Fibroblast of villous mesenchyme (primary cell): ENCODE measurements around the gene SRGAP2C. TPM values are rescaled to one million over a fixed set of nuclear protein-coding genes. Genes with fewer than 3 reads are reported as not detected.
"Not testable (repeated sequence)": the region's sequence is repeated elsewhere in the genome, so short reads cannot be mapped to it uniquely, and the experiment has no call there.

Experiments used
- DNase-seq: peaks from one replicate; pipeline ENCODE4 v3.0.0-alpha.2; 2010; ENCODE audit warnings: low read depth
- H3K4me3 ChIP-seq: 2 replicates; pipeline ENCODE4 v1.5.1; 2011; ENCODE audit warnings: low read depth, mild to moderate bottlenecking, low read length
- total RNA-seq: library from RNA; depleted of rRNA; stranded (reverse); fragments of >200 nt; gene quantifications from 2 replicates; pipeline ENCODE4 v1.2.3, GENCODE V29; 2012

SRGAP2C gene
- total RNA-seq, 1 donor, result 15.1 TPM

DNA sequence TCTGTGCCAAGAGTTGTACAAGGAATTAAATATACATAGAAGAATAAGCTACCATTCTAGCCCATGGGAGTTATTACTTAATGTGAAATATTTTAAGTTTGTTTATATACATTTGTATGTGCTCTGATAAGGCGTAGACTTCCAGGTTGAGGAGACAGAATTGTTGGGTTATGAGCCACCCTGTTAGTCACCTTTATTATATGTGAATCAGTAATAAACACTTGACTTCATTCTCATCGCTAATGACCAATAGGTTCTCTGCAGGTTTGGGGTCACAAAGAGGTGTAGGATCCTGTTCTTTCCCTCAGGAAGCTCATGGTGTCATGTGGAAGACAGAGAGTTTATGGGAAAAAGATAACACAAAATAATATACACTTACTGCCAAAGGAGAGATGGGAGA lies 117.1 kb downstream of the SRGAP2C start:
- not testable (repeated sequence) for H3K4me3 ChIP-seq, DNase-seq

DNA sequence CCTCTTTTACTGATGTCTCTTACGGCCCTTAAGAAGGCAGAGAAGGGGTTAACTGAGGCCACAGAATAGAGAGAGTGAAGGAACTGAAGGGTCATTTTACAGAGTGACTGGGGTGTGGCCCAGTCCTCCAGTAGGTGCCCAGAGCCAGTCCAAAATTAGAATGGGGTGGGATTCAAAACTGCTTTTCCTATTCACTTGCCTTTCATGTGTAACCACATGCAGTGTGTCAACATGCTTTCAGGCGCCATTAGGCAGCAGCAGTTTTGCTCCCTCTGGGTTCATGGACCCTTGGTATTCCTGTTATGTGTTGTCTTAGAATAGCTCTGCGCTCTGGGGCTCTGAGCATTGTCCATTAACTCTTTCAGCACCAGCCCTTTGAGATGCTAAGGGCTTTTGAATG lies 123.0 kb downstream of the SRGAP2C start:
- not testable (repeated sequence) for DNase-seq, H3K4me3 ChIP-seq

DNA sequence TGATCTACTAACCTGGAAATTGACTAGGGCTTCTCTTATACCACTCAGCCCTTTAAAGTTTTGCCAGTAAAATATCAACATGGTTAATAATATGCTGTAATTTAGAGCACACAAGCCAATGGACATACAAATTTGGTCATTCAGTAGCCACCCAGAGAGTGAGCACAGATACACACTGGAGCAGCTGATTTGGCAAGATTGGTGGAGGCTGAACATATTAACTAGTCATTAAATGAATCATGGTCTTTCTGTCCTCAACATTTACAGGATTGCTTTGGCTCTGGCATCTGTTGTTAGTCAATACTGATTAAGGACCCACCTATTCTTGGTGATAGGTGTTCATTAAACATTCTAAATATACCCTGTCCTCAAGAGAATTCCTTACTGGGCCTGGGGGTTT lies 130.7 kb downstream of the SRGAP2C start:
- DNase-seq, result not testable (repeated sequence)

GRCh38 chr1:121316081-121316480 lies 131.3 kb downstream of the SRGAP2C start:
- not testable (repeated sequence) for DNase-seq, H3K4me3 ChIP-seq

More for the DNA sequence above, 130.7 kb downstream of the SRGAP2C start:
- H3K4me3 ChIP-seq, result not testable (repeated sequence)

- not testable (repeated sequence) for DNase-seq, H3K4me3 ChIP-seq
Measured at GRCh38 chr1:121317491-121318468, 133.0 kb downstream of the SRGAP2C start.

GRCh38 chr1:121318687-121319086 lies 133.9 kb downstream of the SRGAP2C start:
- not testable (repeated sequence) for DNase-seq

DNA sequence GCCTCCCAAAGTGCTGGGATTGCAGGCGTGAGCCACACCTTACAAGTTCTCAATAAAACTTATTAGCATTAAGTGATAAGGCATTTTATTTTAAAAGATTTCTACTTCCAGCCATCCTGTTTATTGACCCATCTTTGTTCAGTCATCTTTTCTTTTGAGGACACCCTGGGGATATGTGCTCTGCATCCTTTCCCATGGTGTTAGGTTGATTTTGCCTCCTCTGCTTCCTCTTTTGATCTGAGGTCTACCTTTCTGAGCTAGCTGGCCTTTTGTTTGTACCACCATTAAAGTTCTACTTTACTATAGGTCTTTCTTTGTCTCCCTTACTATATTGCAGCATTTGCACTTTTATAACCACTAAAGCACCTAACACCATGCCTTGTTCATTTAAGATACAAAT lies 136.9 kb downstream of the SRGAP2C start:
- H3K4me3 ChIP-seq, DNase-seq: not testable (repeated sequence)

More at GRCh38 chr1:121318687-121319086, 133.9 kb downstream of the SRGAP2C start:
- not testable (repeated sequence) for H3K4me3 ChIP-seq

DNA sequence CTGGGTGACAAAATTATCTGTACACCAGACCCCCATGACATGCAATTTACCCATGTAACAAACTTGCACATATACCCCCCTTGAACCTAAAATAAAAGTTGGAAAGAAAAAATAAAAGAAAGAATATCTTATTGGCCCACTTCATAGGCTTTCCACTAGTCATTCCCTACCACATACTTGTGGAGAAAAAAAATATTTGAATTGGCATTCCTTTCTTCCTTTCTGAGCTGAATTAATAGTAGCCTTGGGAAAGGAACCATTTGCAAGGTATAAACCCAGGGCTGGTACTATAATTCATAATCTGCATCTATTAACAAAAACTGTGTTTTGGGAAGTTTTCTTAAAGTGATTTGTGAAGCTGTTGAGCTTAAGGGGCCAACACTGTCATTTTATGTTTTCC lies 140.0 kb downstream of the SRGAP2C start:
- DNase-seq, result not testable (repeated sequence)

DNA sequence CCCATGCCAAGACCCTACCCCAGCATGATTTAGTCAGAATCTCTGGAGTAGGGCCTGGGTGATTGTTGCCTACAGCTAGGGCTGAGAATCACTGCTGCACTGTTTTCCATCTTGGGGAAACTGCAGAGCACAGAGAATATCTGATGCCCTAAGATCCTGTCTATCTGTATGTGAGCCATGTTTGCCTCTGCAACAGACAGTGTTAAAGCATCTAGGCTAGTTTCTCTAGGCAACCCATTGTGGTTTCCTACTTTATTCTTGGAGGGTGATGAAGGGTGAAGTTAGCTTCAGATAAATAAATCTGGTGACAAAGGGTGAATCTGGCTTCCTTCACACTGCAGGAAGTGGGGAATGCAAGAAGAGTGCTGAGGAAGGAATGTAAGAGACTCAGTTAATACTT lies 147.4 kb downstream of the SRGAP2C start:
- DNase-seq, H3K4me3 ChIP-seq: not testable (repeated sequence)

More for the DNA sequence above, 140.0 kb downstream of the SRGAP2C start:
- not testable (repeated sequence) for H3K4me3 ChIP-seq

DNA sequence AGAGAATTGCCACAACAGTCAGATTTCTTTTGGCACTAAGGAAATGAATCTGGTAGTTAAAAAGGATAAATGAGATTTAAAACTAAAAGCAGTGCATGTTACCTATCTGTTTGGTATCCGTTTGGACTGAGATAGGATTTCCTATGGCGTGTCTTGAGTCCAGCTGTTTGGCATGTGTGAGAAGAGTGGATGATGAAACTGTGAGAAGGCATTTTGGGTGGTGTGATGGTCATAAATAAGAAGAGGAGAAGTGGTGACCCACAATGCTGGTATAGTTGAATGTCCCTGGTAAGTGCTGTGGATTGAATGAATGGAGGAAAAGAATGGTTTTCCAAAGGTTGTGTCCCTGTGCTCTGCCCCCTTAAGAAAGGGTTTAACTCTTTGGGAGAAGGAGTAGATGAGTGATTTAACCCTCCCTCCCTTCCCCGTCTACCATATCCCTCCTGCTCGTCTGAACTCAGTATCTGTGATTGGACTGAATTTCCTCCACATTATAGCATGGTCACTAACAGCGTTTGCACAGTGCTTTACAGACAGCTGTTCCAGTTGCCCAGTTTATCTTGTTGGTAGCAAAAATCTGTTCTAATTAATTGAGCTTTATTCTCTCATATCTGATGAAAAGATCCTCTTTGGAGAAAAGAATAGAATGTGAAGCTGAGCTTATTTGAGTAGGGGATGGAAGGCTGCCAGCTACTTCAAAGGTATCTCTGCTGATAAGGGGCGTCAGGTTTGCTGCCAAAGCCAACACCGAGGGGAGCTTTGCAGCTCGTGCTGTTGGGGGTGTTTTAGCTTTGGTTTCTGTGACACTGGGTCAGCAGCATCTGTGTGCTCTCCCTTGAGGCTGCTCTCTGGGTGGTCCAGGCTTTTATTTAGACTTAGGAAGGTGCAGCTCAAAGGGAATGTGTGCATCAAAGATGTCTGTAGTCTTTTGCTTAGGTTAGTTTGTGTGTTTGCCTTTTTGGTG lies 148.1 kb downstream of the SRGAP2C start:
- H3K4me3 ChIP-seq, DNase-seq: not testable (repeated sequence)

GRCh38 chr1:121337958-121338357 lies 153.2 kb downstream of the SRGAP2C start:
- DNase-seq, H3K4me3 ChIP-seq: not testable (repeated sequence)

DNA sequence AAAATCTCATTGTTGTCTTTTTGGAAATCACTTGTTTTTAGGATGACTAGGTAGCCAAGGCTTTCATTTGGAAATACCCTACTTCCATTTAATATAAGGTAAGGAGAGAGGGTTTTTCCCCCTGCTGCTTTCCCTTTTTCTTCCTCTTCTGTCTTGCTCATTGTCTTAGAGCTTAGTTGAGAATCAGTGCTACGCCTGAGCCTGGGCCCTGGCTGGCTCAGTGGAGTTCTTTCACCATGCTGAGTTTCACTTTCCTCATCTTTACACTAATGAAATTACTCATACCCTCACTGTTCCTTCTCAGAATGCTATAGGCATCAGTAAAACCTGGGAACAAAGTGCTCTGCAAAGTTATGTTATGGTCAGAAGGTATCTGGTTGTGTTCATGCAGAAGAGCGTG lies 154.8 kb downstream of the SRGAP2C start:
- not testable (repeated sequence) for H3K4me3 ChIP-seq, DNase-seq

DNA sequence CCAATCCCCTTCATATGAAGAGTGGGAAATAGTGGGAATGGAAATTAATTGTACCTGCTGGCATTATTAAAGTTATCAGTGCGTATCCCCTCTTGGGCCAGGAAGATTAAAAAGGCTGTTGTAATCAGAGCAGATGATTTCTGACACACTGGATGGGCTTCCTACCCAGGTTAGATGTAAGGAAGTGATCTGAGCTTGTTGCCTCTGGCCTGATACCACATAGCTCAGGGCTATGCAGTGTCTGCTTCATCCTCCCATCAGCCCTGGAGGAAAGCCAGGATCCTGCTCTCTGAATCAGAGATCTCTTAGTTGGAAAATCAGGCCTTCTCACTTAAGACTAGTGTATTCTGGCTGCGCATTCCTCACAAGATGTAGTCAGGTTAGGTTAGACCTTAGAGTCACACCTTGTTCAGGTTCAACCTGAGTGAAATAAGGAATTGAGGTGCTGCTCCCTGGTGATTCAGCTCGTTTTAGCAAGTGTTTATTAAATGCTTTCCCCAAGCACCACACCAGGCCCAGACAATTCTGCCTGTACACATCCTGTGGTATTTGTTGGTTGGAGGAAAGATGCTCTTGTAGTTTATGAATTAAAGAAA lies 158.6 kb downstream of the SRGAP2C start:
- DNase-seq, result peak; percentile 4
- not testable (repeated sequence) for H3K4me3 ChIP-seq

DNA sequence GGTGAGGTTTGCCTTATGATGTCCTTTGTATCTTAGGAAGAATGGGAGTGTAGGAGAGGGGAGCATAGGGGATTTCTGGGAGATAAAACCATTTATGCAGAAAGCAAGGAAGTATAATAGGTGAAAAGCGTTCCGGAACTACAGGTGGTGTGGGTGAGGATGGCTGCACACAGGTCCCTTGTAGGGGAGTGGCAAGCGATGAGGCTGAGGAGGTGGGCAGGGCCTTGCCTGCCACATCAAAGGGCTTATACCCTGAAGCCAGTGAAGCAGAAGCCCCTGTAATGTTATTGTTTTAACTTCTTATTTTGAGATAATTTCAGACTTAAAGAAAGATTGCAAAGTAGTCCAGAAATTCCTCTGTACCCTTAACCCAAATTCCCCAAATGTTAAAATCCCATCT lies 159.6 kb downstream of the SRGAP2C start:
- not testable (repeated sequence) for DNase-seq, H3K4me3 ChIP-seq

DNA sequence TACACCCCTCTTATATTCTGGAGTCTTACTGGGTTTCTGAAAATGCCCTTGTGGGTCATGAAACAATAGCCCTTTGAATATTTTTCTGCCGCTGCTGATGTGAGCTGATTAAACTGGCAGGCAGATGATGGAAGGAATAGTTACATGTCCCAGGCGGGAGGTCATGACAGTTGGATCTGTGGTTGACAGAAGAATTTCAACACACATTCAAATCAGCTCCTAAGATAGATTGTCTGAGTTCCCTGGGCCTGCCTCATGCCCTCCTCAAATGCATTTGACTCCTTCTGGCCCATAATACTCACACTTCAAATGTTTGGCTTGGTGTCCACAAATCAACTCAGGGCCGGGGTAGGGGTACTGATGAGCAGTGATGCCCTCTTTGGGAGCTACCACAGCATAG lies 161.9 kb downstream of the SRGAP2C start:
- H3K4me3 ChIP-seq, DNase-seq: not testable (repeated sequence)

DNA sequence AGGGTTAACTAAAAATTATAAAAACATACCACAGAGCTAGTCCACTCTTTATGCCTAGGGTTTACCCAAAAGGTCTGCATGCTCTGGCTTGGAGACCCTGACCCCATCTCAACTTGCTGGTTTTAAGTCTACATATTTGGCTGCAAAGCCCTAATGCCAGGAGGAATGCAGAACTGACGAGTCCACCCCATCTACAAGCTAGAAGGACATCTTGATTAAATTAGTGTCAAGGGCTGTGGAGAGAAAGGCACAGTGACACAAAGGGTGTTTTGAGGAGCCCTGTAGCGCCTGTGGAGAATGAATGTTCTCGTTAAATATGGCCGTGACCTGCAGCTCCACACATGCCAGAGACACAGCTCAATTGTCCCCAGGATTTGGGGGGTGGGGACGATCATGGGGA lies 162.7 kb downstream of the SRGAP2C start:
- not testable (repeated sequence) for H3K4me3 ChIP-seq
- peak; percentile 0 for DNase-seq

DNA sequence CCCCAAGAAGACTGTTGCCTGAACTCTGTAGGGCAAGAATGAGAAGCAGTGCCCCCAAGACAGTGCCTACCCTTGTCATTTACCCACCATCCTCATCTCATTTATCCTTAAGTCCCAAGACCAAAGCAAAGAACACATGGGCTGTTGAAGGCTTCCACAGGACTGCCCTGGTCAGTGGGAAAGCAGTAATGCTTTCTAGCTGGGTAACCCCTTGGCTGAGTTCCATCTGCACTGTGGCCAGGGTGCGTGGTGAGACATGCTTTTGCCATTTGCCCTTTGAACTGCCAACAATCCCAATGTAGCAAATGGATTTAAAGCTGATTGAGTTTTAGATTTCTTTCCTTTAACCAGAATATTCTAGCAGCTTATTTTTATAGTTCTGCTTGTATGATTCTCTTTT lies 163.3 kb downstream of the SRGAP2C start:
- not testable (repeated sequence) for H3K4me3 ChIP-seq, DNase-seq

- DNase-seq, H3K4me3 ChIP-seq: not testable (repeated sequence)
Measured at GRCh38 chr1:121349332-121349967, 164.7 kb downstream of the SRGAP2C start.
